HUDEP-2 (cell line): ENCODE results near the gene PPP1R9A.

ENCODE experiments used
- DNase-seq, 76 experiments: peaks; one replicate each; lab custom pipeline; 2025; ENCODE audit not compliant: unreplicated experiment in 76 of 76; lab: John Stamatoyannopoulos, UW

Gene PPP1R9A

GRCh38 chr7:95342029-95342428 is 434.6 kb downstream of the PPP1R9A start:
- no peak for DNase-seq

GRCh38 chr7:95342642-95343307 is 435.4 kb downstream of the PPP1R9A start:
- DNase-seq = no peak
